HepG2 (cell line): ENCODE data around the gene ARPP19. TPM values are rescaled to one million over a fixed set of nuclear protein-coding genes. Genes with fewer than 3 reads are reported as not detected.

ENCODE experiments used
- EEA1 ChIP-seq: sonication (generic); formaldehyde crosslinking; IDR thresholded peaks from 2 replicates; pipeline ENCODE4 v1.5.1; 2020; ENCODE audit warnings: mild to moderate bottlenecking, missing genetic modification reagents, borderline replicate concordance
- HNRNPL ChIP-seq: fragments of 200-400 bp; formaldehyde crosslinking; IDR thresholded peaks from 2 replicates; pipeline ENCODE4 v1.6.1; 2017; ENCODE audit warnings: mild to moderate bottlenecking, low read depth, low read length
- HOXA5 ChIP-seq: sonication (generic); formaldehyde crosslinking; IDR thresholded peaks from 2 replicates; pipeline ENCODE4 v1.4.0; 2020; ENCODE audit warnings: missing genetic modification reagents
- NFYB ChIP-seq: sonication (generic); formaldehyde crosslinking; IDR thresholded peaks from 2 replicates; pipeline ENCODE4 v1.4.0; 2020; ENCODE audit warnings: missing genetic modification reagents
- PHF21A ChIP-seq: sonication (generic); formaldehyde crosslinking; IDR thresholded peaks from 2 replicates; pipeline ENCODE4 v1.5.0; 2020; ENCODE audit warnings: mild to moderate bottlenecking, missing genetic modification reagents
- RARA ChIP-seq: IDR thresholded peaks from 2 replicates; pipeline ENCODE4 v1.6.1; 2016; ENCODE audit warnings: missing genetic modification reagents, missing compliant biosample characterization
- RCOR2 ChIP-seq: IDR thresholded peaks from 2 replicates; pipeline ENCODE4 v1.6.1; 2016; ENCODE audit warnings: missing biosample characterization, missing genetic modification reagents
- RORA ChIP-seq: sonication (generic); formaldehyde crosslinking; IDR thresholded peaks from 2 replicates; pipeline ENCODE4 v1.5.0; 2020; ENCODE audit warnings: mild to moderate bottlenecking, missing genetic modification reagents, moderate library complexity
- RXRA ChIP-seq: sonication (generic); formaldehyde crosslinking; IDR thresholded peaks from 2 replicates; pipeline ENCODE4 v1.5.1; 2020; ENCODE audit warnings: missing genetic modification reagents
- YEATS4 ChIP-seq: sonication (generic); formaldehyde crosslinking; IDR thresholded peaks from 2 replicates; pipeline ENCODE4 v1.4.0; 2020; ENCODE audit warnings: missing genetic modification reagents, borderline replicate concordance
- ZBTB21 ChIP-seq: sonication (generic); formaldehyde crosslinking; IDR thresholded peaks from 2 replicates; pipeline ENCODE4 v1.4.0; 2020; ENCODE audit warnings: missing genetic modification reagents
- ZMAT3 ChIP-seq: sonication (generic); formaldehyde crosslinking; conservative IDR thresholded peaks from 2 replicates; pipeline ENCODE4 v1.7.0; 2021; ENCODE audit warnings: missing genetic modification reagents
- ZNF20 ChIP-seq: sonication (generic); formaldehyde crosslinking; IDR thresholded peaks from 2 replicates; pipeline ENCODE4 v1.4.0; 2020; ENCODE audit warnings: mild to moderate bottlenecking, moderate library complexity, missing genetic modification reagents
- ZNF224 ChIP-seq: sonication (generic); formaldehyde crosslinking; IDR thresholded peaks from 2 replicates; pipeline ENCODE4 v1.5.0; 2020; ENCODE audit warnings: mild to moderate bottlenecking, missing genetic modification reagents
- ZNF326 ChIP-seq: sonication (generic); formaldehyde crosslinking; IDR thresholded peaks from 2 replicates; pipeline ENCODE4 v1.4.0; 2020; ENCODE audit warnings: missing genetic modification reagents, borderline replicate concordance
- ZNF451 ChIP-seq: sonication (generic); formaldehyde crosslinking; IDR thresholded peaks from 2 replicates; pipeline ENCODE4 v1.5.0; 2020; ENCODE audit warnings: mild to moderate bottlenecking, missing genetic modification reagents
- ZNF704 ChIP-seq: sonication (generic); formaldehyde crosslinking; IDR thresholded peaks from 2 replicates; pipeline ENCODE4 v1.8.1; 2023; ENCODE audit warnings: mild to moderate bottlenecking, inconsistent platforms, moderate library complexity, missing genetic modification reagents, borderline replicate concordance
- ZNF773 ChIP-seq: sonication (generic); formaldehyde crosslinking; IDR thresholded peaks from 2 replicates; pipeline ENCODE4 v1.4.0; 2020; ENCODE audit warnings: missing genetic modification reagents, borderline replicate concordance
- ZNF788 ChIP-seq: sonication (generic); formaldehyde crosslinking; IDR thresholded peaks from 2 replicates; pipeline ENCODE4 v1.5.0; 2020; ENCODE audit warnings: mild to moderate bottlenecking, missing genetic modification reagents, borderline replicate concordance
- ZSCAN31 ChIP-seq: sonication (generic); formaldehyde crosslinking; IDR thresholded peaks from 2 replicates; pipeline ENCODE4 v1.5.0; 2020; ENCODE audit warnings: low read depth, mild to moderate bottlenecking, missing genetic modification reagents
- polyA plus RNA-seq, 8 experiments: library from polyadenylated mRNA; depleted of rRNA in 3 of 8; stranded (reverse) in 7 of 8; unstranded in 1 of 8; fragments of >200 nt; fragmentation: Illumina TruSeq in 4 of 8; extraction: Trizol in 4 of 8; gene quantifications; 2 replicates each; pipeline versions ENCODE4 v1.2.1 to v1.2.3, GENCODE V29; 2011 to 2016; ENCODE audit warnings: low read depth in 4 of 8, missing spikeins in 1 of 8, mixed read lengths in 1 of 8; ENCODE audit not compliant: insufficient read depth in 1 of 8
- total RNA-seq, 5 experiments: library from RNA; depleted of rRNA; stranded (reverse); fragments of >200 nt; fragmentation: Illumina TruSeq; extraction: Trizol; gene quantifications; 2 replicates each; pipeline ENCODE4 v1.2.3, GENCODE V29; 2016; ENCODE audit warnings: low read depth in 1 of 5
- TF ChIP-seq, protein P1 (sequence below): sonication (generic); formaldehyde crosslinking; IDR thresholded peaks from 2 replicates; pipeline ENCODE4 v1.4.0; 2020; ENCODE audit warnings: missing genetic modification reagents
- TF ChIP-seq, protein P2 (sequence below): sonication (generic); formaldehyde crosslinking; IDR thresholded peaks from 2 replicates; pipeline ENCODE4 v1.4.0; 2020; ENCODE audit warnings: missing genetic modification reagents, borderline replicate concordance
- TF ChIP-seq, protein P3 (sequence below): sonication (generic); formaldehyde crosslinking; IDR thresholded peaks from 2 replicates; pipeline ENCODE4 v1.4.0; 2020; ENCODE audit warnings: missing genetic modification reagents

ARPP19 gene
- total and polyA plus RNA-seq, 2 of the 13 experiments (the other 11 are each of a cell fraction or from before 2014, with no cell fraction given) = 70.8 to 123 TPM

- TF ChIP-seq RORA (CRISPR knock-in tag) = no peak
- TF ChIP-seq NFYB = peak; percentile 31; the same call in 1 of the 2 replicates
- peak; percentile 91 for TF ChIP-seq ZMAT3 (CRISPR knock-in tag)
- peak; percentile 65 for TF ChIP-seq PHF21A
- TF ChIP-seq HNRNPL = no peak
- TF ChIP-seq RXRA (CRISPR knock-in tag) = peak; percentile 90
- peak; percentile 75; the same call in 1 of the 2 replicates for TF ChIP-seq ZNF704
- TF ChIP-seq ZNF773 (CRISPR knock-in tag) = peak; percentile 82; the same call in 1 of the 2 replicates
- TF ChIP-seq, protein P1, sequence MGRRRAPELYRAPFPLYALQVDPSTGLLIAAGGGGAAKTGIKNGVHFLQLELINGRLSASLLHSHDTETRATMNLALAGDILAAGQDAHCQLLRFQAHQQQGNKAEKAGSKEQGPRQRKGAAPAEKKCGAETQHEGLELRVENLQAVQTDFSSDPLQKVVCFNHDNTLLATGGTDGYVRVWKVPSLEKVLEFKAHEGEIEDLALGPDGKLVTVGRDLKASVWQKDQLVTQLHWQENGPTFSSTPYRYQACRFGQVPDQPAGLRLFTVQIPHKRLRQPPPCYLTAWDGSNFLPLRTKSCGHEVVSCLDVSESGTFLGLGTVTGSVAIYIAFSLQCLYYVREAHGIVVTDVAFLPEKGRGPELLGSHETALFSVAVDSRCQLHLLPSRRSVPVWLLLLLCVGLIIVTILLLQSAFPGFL (CRISPR knock-in tag) = no peak
- peak; percentile 87 for TF ChIP-seq ZBTB21 (CRISPR knock-in tag)
- peak; percentile 95 for TF ChIP-seq ZNF788 (CRISPR knock-in tag)
- no peak for TF ChIP-seq ZNF20 (CRISPR knock-in tag)
- TF ChIP-seq ZNF326 = no peak
- peak; percentile 45; the same call in 1 of the 2 replicates for TF ChIP-seq ZNF224
- TF ChIP-seq, protein P2, sequence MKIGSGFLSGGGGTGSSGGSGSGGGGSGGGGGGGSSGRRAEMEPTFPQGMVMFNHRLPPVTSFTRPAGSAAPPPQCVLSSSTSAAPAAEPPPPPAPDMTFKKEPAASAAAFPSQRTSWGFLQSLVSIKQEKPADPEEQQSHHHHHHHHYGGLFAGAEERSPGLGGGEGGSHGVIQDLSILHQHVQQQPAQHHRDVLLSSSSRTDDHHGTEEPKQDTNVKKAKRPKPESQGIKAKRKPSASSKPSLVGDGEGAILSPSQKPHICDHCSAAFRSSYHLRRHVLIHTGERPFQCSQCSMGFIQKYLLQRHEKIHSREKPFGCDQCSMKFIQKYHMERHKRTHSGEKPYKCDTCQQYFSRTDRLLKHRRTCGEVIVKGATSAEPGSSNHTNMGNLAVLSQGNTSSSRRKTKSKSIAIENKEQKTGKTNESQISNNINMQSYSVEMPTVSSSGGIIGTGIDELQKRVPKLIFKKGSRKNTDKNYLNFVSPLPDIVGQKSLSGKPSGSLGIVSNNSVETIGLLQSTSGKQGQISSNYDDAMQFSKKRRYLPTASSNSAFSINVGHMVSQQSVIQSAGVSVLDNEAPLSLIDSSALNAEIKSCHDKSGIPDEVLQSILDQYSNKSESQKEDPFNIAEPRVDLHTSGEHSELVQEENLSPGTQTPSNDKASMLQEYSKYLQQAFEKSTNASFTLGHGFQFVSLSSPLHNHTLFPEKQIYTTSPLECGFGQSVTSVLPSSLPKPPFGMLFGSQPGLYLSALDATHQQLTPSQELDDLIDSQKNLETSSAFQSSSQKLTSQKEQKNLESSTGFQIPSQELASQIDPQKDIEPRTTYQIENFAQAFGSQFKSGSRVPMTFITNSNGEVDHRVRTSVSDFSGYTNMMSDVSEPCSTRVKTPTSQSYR = peak; percentile 32; the same call in 1 of the 2 replicates
- TF ChIP-seq RCOR2 (CRISPR knock-in tag) = no peak
- TF ChIP-seq ZSCAN31 (CRISPR knock-in tag) = peak; percentile 91
- peak; percentile 72; the same call in 1 of the 2 replicates for TF ChIP-seq EEA1 (CRISPR knock-in tag)
- peak; percentile 97 for TF ChIP-seq YEATS4 (CRISPR knock-in tag)
- TF ChIP-seq RARA (CRISPR knock-in tag) = peak; percentile 79
- TF ChIP-seq, protein P3, sequence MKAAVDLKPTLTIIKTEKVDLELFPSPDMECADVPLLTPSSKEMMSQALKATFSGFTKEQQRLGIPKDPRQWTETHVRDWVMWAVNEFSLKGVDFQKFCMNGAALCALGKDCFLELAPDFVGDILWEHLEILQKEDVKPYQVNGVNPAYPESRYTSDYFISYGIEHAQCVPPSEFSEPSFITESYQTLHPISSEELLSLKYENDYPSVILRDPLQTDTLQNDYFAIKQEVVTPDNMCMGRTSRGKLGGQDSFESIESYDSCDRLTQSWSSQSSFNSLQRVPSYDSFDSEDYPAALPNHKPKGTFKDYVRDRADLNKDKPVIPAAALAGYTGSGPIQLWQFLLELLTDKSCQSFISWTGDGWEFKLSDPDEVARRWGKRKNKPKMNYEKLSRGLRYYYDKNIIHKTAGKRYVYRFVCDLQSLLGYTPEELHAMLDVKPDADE (CRISPR knock-in tag) = peak; percentile 75; the same call in 1 of the 2 replicates
- TF ChIP-seq ZNF451 = peak; percentile 82; the same call in 1 of the 2 replicates
- peak; percentile 98 for TF ChIP-seq HOXA5 (CRISPR knock-in tag)
Observed at GRCh38 chr15:52568601-52569585, at the start of gene ARPP19 (continued).
